ENCODE results near the gene DIO3.

Gene DIO3

DNA sequence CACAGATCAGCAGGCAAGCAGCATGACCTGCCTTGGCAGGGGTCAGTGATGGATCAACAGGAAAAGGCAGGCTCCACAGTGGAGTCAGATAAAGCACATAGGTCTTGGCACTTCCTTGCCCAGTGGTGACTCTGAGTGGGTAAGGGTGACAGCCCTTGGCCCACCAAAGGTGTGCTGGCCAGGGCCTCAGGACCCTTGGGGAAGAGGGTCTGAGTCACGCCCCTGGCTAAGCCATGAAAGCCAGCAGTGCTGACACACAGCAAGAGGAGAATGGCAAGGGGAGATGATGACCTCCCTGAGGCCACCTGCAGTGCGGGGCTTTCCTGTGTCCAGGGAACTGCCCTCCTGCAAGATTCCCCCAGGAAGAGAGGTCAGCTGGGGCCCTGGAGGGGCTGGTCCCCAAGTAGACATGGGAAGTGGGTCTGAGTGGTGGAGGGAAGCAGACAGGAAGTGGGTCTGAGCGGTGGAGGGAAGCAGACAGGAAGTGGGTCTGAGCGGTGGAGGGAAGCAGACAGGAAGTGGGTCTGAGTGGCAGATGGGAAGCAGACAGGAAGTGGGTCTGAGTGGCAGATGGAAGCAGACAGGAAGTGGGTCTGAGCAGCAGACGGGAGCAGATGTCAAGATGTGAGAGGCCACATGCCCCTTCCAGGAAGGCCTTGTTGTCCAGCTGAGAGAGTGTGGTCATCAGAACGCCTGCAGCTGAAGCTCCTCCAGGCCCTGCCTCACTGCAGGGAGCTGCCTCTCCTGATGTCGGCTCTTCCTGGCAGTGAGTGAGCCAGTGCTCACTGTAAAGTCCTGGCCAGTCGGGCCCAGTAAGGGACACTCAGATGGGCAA lies 34.8 kb downstream of the DIO3 start:
- FAIRE-seq (peak; percentile 4), DNase-seq (ENCODE audit: insufficient read length, low spot score) (no peak)

DNA sequence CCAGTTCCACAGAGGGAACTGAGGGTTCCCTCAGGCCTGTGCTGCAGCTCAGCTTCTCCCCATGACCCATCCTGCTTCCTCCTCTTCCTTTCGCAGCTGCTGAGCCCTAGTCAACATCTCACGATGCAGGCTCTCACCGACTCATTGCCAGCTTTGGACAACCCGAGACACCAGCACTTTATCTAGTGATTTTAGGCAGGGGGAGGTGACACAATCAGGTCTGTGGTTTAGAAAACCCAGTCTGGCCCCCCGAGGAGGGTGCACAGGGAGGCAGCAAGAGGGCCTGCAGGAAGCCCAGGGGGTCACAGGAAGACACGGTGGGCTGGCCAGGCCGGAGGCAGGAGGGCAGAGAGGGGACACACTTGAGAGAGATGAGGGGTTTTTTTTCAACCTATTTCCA lies 35.4 kb downstream of the DIO3 start:
- no peak for FAIRE-seq
- no peak for DNase-seq (ENCODE audit: insufficient read length, low spot score)

DNA sequence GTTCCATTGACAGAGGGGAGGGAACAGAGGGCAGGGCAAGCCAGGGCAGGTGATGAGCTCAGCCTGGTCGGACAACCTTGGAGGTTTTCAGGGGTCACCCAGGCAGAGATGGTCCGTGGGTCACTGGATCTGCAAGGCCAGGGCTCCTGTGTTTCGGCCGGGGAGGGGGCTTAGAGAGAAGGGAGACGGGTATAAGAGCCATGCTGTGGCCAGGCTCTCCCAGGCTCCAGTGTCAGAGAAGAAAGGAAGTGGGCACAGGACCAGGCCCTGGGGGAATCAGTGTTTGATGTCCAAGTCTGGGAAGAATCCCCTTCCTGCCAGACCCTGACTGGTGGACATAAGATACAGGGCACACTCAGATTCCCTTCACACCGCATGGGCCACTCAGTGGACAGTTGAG lies 36.9 kb downstream of the DIO3 start:
- no peak for FAIRE-seq

DNA sequence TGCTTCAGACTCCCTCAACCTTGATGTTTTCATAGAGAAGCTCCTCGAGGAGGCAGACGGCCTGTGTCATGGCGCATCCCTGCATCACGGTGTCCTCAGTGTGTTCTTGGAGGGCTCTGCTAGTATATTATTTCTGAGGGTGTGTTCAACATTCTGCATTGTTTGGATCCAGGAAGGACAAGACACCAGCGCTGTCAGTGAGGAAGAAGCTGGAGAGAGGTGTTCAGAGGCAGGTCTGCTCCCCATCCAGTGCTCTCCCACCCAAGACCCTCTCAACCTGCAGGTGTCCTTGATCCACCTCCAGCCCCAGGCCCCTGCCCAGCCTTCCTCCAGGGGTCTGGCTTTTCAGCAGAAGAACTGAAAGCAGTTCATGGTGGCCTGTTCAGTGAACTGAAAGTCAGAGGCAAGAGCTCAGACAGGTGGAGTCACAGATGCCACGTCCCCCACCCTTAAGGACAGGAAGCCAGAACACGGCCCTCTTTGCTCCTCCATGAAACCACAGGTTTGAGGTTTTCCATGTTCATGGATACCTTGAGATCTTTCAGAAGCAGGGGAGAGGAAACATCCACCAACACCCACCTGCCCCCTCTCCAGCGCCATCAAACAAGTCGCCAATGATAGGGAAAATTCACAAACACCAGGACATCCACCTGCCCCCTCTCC lies 37.4 kb downstream of the DIO3 start:
- no peak for FAIRE-seq
- no peak for DNase-seq (ENCODE audit: insufficient read length, low spot score)

More for the DNA sequence above, 36.9 kb downstream of the DIO3 start:
- no peak for DNase-seq (ENCODE audit: insufficient read length, low spot score)

DNA sequence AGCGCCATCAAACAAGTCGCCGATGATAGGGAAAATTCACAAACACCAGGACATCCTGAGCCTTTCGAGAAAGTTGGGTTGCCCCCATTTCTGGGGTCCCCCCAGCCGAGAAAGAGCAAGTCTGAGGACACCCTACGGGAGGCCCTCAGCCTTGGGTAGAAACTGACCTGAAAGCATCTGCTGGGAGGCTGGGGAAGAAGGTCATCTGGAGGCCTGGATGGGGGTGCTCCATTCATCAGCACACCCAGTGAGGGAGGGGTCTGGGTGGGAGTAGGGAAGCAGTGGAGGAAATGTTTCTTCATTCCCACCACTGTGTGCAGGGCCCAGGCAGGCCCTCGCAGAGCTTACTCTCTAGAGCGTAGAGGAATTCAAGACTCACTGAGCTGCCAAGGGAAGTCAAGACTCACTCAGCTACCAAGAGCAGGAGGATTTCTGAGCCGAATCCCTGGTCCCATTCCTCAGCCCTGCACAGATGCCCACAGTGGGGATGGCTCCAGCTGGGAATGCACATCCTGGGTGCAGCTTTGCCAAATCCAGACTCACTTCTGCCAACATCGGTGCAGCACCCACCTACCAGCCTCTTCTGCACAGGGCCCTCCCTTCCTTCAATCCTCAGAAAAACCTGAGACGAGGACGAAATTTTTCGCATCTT lies 38.1 kb downstream of the DIO3 start:
- FAIRE-seq (no peak), DNase-seq (ENCODE audit: insufficient read length, low spot score) (no peak)

DNA sequence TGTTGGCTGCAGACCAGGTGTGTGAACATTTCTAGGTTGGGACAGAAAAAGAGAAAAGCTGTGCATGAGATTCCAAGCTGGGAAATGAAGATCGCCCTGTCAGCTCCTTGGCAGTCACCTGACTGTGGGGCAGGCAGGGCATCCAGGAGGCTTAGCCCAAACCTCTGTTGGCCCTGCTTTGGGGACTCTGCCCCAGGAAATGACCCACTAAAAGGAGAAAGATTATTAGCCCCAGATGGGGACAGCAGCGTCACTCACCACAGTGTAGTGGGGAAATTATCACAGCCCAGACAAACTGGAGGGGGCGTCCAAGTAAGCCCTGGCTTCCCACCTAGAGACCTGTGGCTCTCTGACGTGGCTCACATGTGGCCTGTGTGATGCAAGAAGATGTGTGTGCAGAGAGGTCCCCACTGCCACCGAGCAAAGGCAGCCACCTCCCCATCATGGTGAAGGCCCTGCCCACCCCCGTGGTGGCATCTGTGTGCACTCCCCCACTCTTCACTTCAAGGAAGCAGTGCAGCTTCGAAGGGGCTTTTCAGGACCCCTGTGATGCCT lies 39.1 kb downstream of the DIO3 start:
- FAIRE-seq (no peak), DNase-seq (ENCODE audit: insufficient read length, low spot score) (no peak)

DNA sequence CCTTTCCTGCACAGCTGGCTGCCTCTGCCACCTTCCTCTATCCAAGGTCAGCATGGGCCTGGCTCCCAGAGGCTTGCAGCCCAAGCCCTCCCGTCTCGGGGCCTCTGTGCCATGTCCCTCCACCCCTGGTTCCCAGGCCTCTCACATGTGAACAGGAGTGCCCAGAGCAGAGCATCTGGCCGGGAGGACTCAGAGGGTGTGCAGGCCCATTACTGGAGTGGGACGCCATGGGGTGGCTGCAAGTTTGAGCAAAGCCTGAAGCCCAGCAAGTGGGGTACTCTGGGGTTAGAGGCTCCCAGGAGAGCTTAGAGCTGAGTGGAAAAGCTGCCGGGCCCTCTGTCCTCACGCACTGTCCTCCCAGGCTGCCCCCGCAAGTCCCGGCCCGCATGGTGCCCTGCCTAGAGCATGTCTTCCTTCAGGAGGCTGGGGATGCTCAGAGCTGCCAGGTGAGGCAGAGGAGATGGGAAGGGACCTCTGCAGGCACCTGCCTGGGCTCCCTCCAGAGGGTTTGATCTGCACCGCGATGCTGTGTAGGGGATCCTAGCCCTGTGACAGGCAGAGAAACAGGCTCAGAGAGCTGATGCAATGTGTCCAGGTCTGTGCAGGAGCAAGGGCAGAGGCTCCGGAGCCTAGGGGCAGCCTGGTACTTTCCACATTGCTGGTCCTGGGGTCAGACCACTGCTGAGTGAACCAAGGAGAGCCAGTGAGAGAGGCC lies 39.8 kb downstream of the DIO3 start:
- DNase-seq (ENCODE audit: insufficient read length, low spot score): no peak
- no peak for FAIRE-seq

DNA sequence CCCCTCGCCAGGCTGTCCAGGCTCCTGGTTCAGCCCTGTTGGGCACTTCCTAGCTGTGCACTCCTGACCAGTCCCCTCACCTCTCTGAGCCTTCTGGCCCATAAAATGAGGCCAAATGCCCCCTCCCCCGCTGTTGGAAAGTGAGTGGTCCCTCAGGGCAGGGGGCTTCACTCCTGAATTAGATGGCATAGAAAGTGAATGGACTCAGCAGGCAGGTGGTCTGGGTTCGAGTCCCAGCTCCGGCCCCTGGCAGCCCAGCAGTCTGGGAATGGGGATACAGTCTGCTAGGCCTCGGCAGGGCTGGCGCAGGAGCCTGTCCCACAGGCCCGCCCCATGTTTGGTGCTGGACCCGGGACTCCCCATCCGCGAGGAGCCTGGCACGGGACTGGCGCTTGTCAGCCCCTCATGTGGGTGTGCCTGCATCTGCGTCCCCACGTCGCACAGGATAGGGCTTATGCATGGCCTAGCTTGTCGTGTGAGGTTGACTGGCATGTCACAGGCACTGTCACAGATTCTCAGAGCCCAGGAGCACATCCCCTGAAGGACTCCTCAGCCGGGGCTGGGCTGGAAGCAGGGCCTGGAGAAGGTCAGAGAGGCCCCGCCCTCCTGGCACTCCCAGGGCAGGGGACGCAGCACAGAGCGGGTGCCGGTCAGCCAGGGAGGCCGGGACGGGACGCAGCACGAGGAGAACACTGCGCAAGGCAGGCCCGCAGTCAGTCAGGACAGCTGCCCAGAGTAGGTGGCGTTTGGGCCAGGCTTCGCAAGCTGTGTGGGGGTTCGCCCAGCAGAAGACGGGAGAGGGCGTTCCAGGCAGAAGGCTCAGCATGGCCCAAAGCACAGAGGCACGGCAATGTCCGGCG lies 40.5 kb downstream of the DIO3 start:
- DNase-seq (ENCODE audit: insufficient read length, low spot score) (no peak), FAIRE-seq (no peak)

DNA sequence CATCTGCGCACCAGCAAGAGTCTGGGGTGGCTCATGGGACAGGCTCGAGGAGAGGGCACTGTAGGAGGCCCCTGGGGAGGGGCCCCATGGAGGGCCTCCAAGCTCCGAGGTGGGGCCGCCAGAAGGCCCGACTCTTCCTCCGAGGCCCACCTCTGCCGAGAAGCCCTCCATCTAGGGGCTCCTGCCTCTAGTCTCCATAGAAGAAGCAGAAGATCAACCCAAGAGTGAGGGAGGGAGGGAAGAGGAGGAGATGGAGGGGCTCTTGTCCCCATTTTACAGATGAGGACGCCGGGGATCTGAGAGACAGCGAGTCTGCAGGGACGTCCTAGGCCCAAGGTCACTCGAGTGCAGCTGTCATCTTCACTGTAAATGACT lies 41.2 kb downstream of the DIO3 start:
- no peak for FAIRE-seq

DNA sequence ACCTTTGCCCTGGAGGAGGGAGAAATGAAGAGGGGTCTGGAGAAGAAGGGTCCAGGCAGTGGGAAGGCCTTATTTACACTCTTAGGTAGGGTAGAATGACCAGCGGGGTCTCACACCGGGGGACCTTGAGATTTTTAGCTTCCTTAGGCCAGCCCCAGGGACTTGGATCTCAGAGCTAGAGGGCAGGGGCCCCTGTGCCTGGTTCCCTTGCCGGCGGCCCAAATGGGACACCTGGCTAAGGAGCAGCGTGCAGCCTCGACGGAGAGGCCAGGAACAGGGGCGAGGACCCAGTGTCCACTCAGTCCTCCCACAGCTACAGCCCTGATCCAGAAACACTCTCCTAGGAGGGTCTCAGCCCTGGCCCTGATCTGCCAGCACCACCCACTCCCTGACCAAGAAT lies 41.8 kb downstream of the DIO3 start:
- FAIRE-seq (no peak), DNase-seq (ENCODE audit: insufficient read length, low spot score) (no peak)

More for the DNA sequence above, 41.2 kb downstream of the DIO3 start:
- DNase-seq (ENCODE audit: insufficient read length, low spot score): no peak

DNA sequence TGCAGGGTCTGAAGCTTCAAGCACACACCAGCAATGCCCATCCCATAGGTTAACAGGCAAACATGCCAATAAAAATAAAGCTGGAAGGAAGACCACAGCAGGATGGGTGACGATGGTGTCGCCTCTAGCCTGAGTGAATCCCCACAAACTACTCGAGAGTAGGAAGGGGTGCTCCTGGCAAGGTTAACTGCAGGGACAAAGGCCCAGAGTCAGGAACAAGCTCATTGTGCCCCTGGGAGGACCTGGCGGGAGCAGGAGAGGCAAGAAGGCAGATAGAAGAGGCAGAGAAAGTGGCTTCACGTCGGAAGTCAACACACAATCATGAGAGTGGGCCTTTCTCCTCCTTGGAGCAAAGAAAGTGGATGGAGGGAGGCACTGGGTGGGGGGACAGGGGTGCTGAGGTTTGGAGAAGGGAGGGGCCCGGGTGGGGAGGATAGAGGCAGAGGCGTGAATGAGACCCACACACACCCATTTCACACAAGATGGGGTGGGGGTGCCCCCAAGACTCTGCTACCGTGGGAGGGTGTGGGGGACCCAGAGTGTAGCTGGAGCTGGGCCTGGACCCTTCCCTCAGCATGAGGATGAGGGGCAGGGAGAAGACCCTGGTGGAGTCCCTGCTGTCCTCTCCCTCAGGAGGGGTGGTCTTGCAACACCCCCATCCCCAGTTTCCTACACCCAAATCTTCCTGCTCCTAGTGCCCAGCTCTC lies 43.1 kb downstream of the DIO3 start:
- FAIRE-seq (no peak), DNase-seq (ENCODE audit: insufficient read length, low spot score) (no peak)

DNA sequence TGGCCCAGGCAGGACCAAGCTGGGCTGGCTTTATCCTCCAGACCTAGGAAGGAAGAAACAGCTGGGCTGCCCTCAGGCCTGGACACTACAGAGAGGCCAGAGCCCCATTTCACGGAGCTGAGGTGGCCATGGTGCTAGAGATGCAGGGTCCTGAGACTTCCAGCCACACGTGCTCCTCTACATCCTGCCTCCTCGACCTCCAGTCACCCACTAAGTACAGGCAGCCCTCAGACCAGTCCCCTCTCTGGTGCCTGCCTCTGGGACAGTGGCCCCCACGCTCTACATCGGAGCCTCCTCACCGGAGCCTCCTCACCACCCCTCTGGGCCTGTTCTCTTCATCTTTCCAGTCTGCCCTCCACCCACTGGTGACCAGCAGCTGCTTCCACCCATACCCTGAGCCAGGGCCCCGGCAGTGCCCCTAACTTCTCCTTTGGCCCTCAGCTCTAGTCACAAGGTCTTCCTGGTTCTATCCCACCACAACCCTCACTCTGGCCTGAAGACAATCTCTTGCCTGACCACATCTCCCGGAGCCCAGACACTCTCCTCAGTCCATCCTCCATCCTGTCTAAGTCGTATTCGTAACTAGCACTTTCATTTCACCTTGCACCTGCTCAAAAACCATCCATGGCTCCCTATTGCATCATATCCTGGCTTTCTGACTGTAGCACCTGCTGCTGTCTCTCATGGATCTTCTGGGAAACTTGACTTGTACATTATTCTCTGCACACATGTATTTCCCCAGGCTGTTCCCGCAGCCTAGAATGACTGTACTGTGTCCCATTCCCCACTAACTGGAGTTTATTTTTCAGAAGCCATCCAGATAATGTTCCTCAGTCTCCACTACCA lies 43.9 kb downstream of the DIO3 start:
- DNase-seq (ENCODE audit: insufficient read length, low spot score) (no peak), FAIRE-seq (no peak)

DNA sequence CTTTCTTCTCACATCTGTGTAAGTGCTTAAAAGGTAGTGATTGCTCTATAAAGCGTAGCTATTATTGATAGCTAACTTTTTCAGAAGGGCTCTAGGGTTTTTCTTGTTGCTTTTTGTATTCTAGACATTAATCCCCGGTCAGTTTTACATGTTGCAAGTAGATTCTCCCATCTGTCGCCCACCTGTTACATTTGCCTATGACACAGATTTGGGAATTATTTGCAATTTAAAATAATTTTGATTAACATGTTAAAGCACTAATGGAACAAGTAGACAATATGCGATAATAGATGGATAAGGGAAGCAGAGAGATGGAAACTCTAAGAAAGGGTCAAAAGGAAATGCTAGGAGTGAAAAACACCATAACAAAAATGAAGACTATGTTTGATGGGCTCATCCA lies 44.5 kb downstream of the DIO3 start:
- FAIRE-seq (no peak), DNase-seq (ENCODE audit: insufficient read length, low spot score) (no peak)
